ENCODE results near the gene TRAFD1.

The TRAFD1 gene

GRCh38 chr12:112184056-112184887, 58.9 kb downstream of the TRAFD1 start:
- no peak for TF ChIP-seq EZH2phosphoT487 (IDR thresholded peaks at IDR 0.05; ENCODE audit: low read depth)
- TF ChIP-seq CTCF (IDR thresholded peaks at IDR 0.05; ENCODE audit: low read depth, low read length): no peak
- Histone ChIP-seq H4K20me1 (ENCODE audit: insufficient read depth, low read length) (no peaks in the 10 kb centered on the region), H3K9me3 (ENCODE audit: insufficient read depth, low read length) (no peaks in the 10 kb centered on the region), H2AFZ (ENCODE audit: low read depth, low read length) (no peak overlapping the region), H3K4me3 (ENCODE audit: low read length) (no peak overlapping the region), H3K36me3 (replicated peaks; ENCODE audit: low read depth, low read length) (peaks cover 16% of the 10 kb centered on the region), H3K27me3 (ENCODE audit: low read depth, low read length) (no peaks in the 10 kb centered on the region), H3K27ac (ENCODE audit: low read length) (no peak overlapping the region), H3K9ac (ENCODE audit: low read length) (no peak overlapping the region), H3K4me1 (ENCODE audit: low read length) (peaks cover 12% of the 10 kb centered on the region), H3K79me2 (ENCODE audit: low read length) (no peaks in the 10 kb centered on the region), H3K4me2 (ENCODE audit: low read length) (no peak overlapping the region)

- peaks cover 9% of the 10 kb centered on the region for H3K4me1 ChIP-seq (ENCODE audit: low read length)
- H3K4me2 ChIP-seq (ENCODE audit: low read length): no peak overlapping the region
- peaks cover 11% of the 10 kb centered on the region for H3K36me3 ChIP-seq (replicated peaks; ENCODE audit: low read depth, low read length)
- no peaks in the 10 kb centered on the region for H3K9me3 ChIP-seq (ENCODE audit: insufficient read depth, low read length)
- H2AFZ ChIP-seq (ENCODE audit: low read depth, low read length): no peak overlapping the region
- H4K20me1 ChIP-seq (ENCODE audit: insufficient read depth, low read length): no peaks in the 10 kb centered on the region
- TF ChIP-seq EZH2phosphoT487 (IDR thresholded peaks at IDR 0.05; ENCODE audit: low read depth) (no peak), CTCF (IDR thresholded peaks at IDR 0.05; ENCODE audit: low read depth, low read length) (no peak)
- H3K4me3 ChIP-seq (ENCODE audit: low read length): no peak overlapping the region
- no peak overlapping the region for H3K27ac ChIP-seq (ENCODE audit: low read length)
- no peaks in the 10 kb centered on the region for H3K27me3 ChIP-seq (ENCODE audit: low read depth, low read length)
- no peaks in the 10 kb centered on the region for H3K79me2 ChIP-seq (ENCODE audit: low read length)
- H3K9ac ChIP-seq (ENCODE audit: low read length): no peak overlapping the region
Observed at GRCh38 chr12:112185093-112185923, 59.9 kb downstream of the TRAFD1 start.

GRCh38 chr12:112188130-112188830, 62.9 kb downstream of the TRAFD1 start:
- no peak overlapping the region for H2AFZ ChIP-seq (ENCODE audit: low read depth, low read length)
- H3K4me1 ChIP-seq (ENCODE audit: low read length): no peaks in the 10 kb centered on the region
- no peak overlapping the region for H3K27ac ChIP-seq (ENCODE audit: low read length)
- H3K9me3 ChIP-seq (ENCODE audit: insufficient read depth, low read length): no peaks in the 10 kb centered on the region
- H3K36me3 ChIP-seq (replicated peaks; ENCODE audit: low read depth, low read length): peaks cover 10% of the 10 kb centered on the region
- TF ChIP-seq CTCF (IDR thresholded peaks at IDR 0.05; ENCODE audit: low read depth, low read length) (no peak), EZH2phosphoT487 (IDR thresholded peaks at IDR 0.05; ENCODE audit: low read depth) (no peak)
- no peak overlapping the region for H3K9ac ChIP-seq (ENCODE audit: low read length)
- H4K20me1 ChIP-seq (ENCODE audit: insufficient read depth, low read length): no peaks in the 10 kb centered on the region
- H3K79me2 ChIP-seq (ENCODE audit: low read length): no peaks in the 10 kb centered on the region
- no peak overlapping the region for H3K4me3 ChIP-seq (ENCODE audit: low read length)
- H3K27me3 ChIP-seq (ENCODE audit: low read depth, low read length): no peaks in the 10 kb centered on the region
- no peak overlapping the region for H3K4me2 ChIP-seq (ENCODE audit: low read length)
